Measurements from ENCODE around the gene PRKRA.

DNA sequence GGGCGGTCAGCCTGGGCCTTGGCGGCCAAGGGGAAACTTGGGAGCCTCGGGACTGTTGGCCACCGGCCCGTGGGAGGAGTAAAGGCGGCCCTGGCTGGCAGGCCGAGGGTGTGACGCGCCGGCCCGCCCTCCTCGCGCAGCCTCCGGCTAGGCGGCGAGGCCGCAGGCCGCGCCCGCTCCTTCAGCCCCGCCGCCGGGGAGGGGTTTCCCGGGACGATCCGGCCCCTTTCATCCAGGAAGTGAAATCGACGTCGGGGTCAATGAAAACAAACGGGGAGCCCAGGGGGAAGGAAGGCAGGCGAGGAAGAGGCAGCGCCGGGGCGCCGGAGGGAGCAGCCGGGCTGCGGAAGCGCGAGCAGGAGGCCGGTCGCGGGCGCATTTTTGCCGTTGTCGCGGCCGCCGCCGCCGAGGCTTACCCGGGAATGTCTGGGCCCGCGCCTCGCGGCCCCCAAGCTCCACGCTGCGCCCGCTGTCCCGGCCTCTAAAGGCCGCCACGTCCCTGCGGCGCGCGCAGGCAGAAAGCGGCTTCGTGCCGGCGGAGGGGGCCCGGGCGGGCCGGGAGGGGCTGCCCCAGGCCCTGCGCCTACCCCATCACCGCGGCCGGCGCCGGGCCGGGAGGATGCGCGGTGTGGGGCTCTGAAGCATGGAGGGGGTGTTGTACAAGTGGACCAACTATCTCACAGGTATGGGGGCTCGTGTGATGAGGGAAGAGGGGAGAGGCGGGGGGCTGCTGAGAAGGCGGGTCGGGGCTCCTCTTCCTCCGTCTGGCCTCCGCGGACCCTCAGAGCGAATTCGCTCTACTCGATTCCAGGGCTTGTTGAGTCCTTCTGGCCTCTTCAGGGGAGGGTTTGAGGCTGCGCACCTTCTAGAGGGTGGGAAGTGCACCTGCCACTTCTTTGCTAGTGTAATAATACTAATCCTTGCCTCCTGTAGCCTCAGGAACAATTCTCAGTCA lies 29.5 kb upstream of the PRKRA start, which contains the start of gene PLEKHA3:
- TF ChIP-seq, protein P1, sequence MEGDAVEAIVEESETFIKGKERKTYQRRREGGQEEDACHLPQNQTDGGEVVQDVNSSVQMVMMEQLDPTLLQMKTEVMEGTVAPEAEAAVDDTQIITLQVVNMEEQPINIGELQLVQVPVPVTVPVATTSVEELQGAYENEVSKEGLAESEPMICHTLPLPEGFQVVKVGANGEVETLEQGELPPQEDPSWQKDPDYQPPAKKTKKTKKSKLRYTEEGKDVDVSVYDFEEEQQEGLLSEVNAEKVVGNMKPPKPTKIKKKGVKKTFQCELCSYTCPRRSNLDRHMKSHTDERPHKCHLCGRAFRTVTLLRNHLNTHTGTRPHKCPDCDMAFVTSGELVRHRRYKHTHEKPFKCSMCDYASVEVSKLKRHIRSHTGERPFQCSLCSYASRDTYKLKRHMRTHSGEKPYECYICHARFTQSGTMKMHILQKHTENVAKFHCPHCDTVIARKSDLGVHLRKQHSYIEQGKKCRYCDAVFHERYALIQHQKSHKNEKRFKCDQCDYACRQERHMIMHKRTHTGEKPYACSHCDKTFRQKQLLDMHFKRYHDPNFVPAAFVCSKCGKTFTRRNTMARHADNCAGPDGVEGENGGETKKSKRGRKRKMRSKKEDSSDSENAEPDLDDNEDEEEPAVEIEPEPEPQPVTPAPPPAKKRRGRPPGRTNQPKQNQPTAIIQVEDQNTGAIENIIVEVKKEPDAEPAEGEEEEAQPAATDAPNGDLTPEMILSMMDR (IDR thresholded peaks at IDR 0.05; ENCODE audit: insufficient read depth, low read length, poor library complexity, severe bottlenecking), result no peak
- TF ChIP-seq EZH2phosphoT487 (conservative IDR thresholded peaks at IDR 0.05; ENCODE audit: low read length), result no peak
